ENCODE results near the gene C1QTNF9B. TPM values are rescaled to one million over a fixed set of nuclear protein-coding genes. Genes with fewer than 3 reads are reported as not detected.
A peak's percentile ranks its signal among the peaks of the same experiment; 100 is the strongest.

Gene C1QTNF9B
- total RNA-seq, 6 donors from 2014 or later, result not detected

- H3K27me3 ChIP-seq, result no peaks in the 10 kb centered on the region
- TF ChIP-seq POLR2AphosphoS5 (IDR thresholded peaks at IDR 0.05), result no peak
- TF ChIP-seq POLR2A (IDR thresholded peaks at IDR 0.05), result no peak
- no peak for TF ChIP-seq EP300 (IDR thresholded peaks at IDR 0.05)
- TF ChIP-seq CTCF (IDR thresholded peaks at IDR 0.05), result no peak
- H3K9me3 ChIP-seq, result no peaks in the 10 kb centered on the region
- H3K27ac ChIP-seq, result no peak overlapping the region
- H3K4me1 ChIP-seq, result no peaks in the 10 kb centered on the region
- no peak for ATAC-seq (ENCODE audit: low FRiP score in 2 of 2)
- no peaks in the 10 kb centered on the region for H3K36me3 ChIP-seq
- DNase-seq, result no peak
- H3K4me3 ChIP-seq, result no peak overlapping the region
Measured at GRCh38 chr13:23909606-23910005, 12.3 kb upstream of the C1QTNF9B start.

DNA sequence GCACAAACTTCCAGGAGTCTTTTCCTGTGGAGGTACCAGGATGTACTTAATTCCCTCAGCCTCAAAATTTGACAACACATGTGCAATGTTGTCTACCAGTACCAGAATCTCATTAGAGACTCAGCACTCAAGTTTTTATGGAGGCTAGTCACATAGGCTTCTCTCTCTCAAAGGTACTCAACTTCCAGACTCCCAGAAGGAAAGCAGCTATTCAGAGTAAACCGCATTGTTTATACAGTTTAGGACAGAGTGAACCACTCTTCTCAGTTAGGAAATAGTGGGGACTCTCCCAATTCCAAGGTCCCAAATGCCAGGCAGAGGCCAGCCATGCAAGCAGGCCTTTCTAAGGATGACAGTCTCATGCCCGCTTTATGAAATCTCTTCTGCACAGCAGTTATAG, 8.5 kb upstream of the C1QTNF9B start:
- H3K9me3 ChIP-seq, result no peaks in the 10 kb centered on the region
- H3K4me1 ChIP-seq, result peaks cover 7 to 9% (median 8%) of the 10 kb centered on the region in 4 donors
- H3K4me3 ChIP-seq, result no peak overlapping the region
- no peaks in the 10 kb centered on the region for H3K36me3 ChIP-seq
- TF ChIP-seq POLR2AphosphoS5 (IDR thresholded peaks at IDR 0.05), result no peak
- no peak for TF ChIP-seq EP300 (IDR thresholded peaks at IDR 0.05)
- TF ChIP-seq CTCF (IDR thresholded peaks at IDR 0.05), result no peak
- no peak for TF ChIP-seq POLR2A (IDR thresholded peaks at IDR 0.05)
- DNase-seq (no peak), ATAC-seq (ENCODE audit: low FRiP score in 2 of 2) (no peak)
- H3K27me3 ChIP-seq, result peaks cover 1 to 13% (median 7%) of the 10 kb centered on the region in 4 donors
- WGBS, 2 donors, result 93% methylated on average over 2 of the region's 2 CpGs
- H3K27ac ChIP-seq, result no peak overlapping the region

DNA sequence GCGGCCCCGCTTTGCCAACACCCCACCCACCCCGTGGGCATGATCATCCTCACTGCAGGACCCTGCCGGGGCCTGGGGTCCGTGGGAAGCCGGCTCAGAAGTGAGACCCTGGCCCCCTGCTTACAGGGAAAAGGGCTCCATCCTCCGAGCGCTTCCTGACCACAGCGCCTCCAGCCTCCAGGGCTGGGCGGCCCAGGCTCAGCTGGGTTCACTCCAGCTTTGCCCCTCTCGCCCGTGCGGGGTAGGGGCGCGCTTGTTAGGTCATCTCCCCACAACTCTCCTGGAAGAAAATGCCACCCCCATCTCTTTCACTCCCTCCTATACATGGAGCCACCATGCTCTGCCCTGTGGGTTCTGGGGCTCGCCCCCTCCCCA, 6.6 kb upstream of the C1QTNF9B start:
- Histone ChIP-seq H3K36me3 (no peaks in the 10 kb centered on the region), H3K27ac (no peak overlapping the region), H3K27me3 (peaks cover 1 to 13% (median 7%) of the 10 kb centered on the region in 4 donors), H3K9me3 (no peaks in the 10 kb centered on the region), H3K4me1 (peaks cover 7 to 9% (median 8%) of the 10 kb centered on the region in 4 donors), H3K4me3 (no peak overlapping the region)
- DNase-seq (no peak), ATAC-seq (ENCODE audit: low FRiP score in 2 of 2) (peak; percentile 20 to 44)
- TF ChIP-seq POLR2AphosphoS5 (IDR thresholded peaks at IDR 0.05), result no peak
- no peak for TF ChIP-seq POLR2A (IDR thresholded peaks at IDR 0.05)
- TF ChIP-seq EP300 (IDR thresholded peaks at IDR 0.05), result no peak
- TF ChIP-seq CTCF (IDR thresholded peaks at IDR 0.05), result no peak
- WGBS, 2 donors, result 49 to 56% methylated on average over 10 to 13 of the region's 16 CpGs

- Histone ChIP-seq H3K27me3 (peaks cover 1 to 13% (median 7%) of the 10 kb centered on the region in 4 donors), H3K9me3 (no peaks in the 10 kb centered on the region), H3K4me1 (peaks cover 7 to 9% (median 8%) of the 10 kb centered on the region in 4 donors), H3K4me3 (peak overlapping the region in 2 of 4 donors; percentile 31 to 32), H3K27ac (no peak overlapping the region), H3K36me3 (no peaks in the 10 kb centered on the region)
- ATAC-seq (ENCODE audit: low FRiP score in 2 of 2) (peak in 1 of 2 donors; percentile 49), DNase-seq (peak in 1 of 2 donors; percentile 85)
- no peak for TF ChIP-seq POLR2AphosphoS5 (IDR thresholded peaks at IDR 0.05)
- 20 to 26% methylated on average over 16 to 39 of the region's 67 CpGs for WGBS, 2 donors
Measured at GRCh38 chr13:23902975-23903905, 5.9 kb upstream of the C1QTNF9B start.

- Histone ChIP-seq H3K27me3 (peaks cover 1 to 13% (median 7%) of the 10 kb centered on the region in 4 donors), H3K36me3 (no peaks in the 10 kb centered on the region), H3K4me3 (no peak overlapping the region), H3K9me3 (no peaks in the 10 kb centered on the region), H3K27ac (no peak overlapping the region), H3K4me1 (peaks cover 7 to 9% (median 8%) of the 10 kb centered on the region in 4 donors)
- DNase-seq (no peak), ATAC-seq (ENCODE audit: low FRiP score in 2 of 2) (peak in 1 of 2 donors; percentile 11)
- TF ChIP-seq EP300 (IDR thresholded peaks at IDR 0.05), result no peak
- TF ChIP-seq CTCF (IDR thresholded peaks at IDR 0.05), result no peak
- no peak for TF ChIP-seq POLR2AphosphoS5 (IDR thresholded peaks at IDR 0.05)
- no peak for TF ChIP-seq POLR2A (IDR thresholded peaks at IDR 0.05)
- WGBS, 2 donors, result 84 to 91% methylated on average over 4 of the region's 4 CpGs
Measured at GRCh38 chr13:23901365-23901764, 4.1 kb upstream of the C1QTNF9B start.

Data from upper lobe of left lung (tissue), 6 donors.